ENCODE results near the gene RASSF9.

Gene RASSF9

DNA sequence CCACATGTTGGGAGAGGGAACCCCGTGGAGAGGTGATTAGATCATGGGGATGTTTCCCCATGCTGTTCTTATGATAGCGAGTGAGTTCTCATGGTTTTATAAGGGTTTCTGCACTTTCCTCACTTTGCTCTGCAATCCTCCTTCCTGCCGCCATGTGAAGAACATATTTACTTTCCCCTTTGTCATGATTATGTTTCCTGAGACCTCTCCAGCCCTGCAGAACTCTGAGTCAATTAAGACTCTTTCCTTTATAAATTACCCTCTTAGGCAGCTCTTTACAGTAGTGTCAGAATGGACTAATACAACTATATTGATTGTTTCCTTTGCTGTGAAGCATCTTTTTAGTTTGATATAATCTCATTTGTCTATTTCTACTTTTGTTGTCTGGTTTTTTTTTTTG lies 13.1 kb upstream of the RASSF9 start:
- Histone ChIP-seq H3K4me1 (ENCODE audit: control insufficient read depth in 5 of 5, insufficient read depth in 5 of 5, low read length in 5 of 5) (no peaks in the 10 kb centered on the region), H3K4me3 (ENCODE audit: low read depth in 1 of 5, low read length in 5 of 5) (no peak overlapping the region), H3K9me3 (ENCODE audit: control insufficient read depth in 5 of 5, low read length in 5 of 5) (no peaks in the 10 kb centered on the region), H3K36me3 (ENCODE audit: control insufficient read depth in 5 of 5, insufficient read depth in 5 of 5, low read length in 5 of 5) (no peaks in the 10 kb centered on the region), H3K9ac (ENCODE audit: low read length in 5 of 5) (no peak overlapping the region), H3K27me3 (ENCODE audit: control insufficient read depth in 5 of 5, insufficient read depth in 4 of 5, low read length in 5 of 5) (no peaks in the 10 kb centered on the region), H3K27ac (ENCODE audit: low read depth, low read length) (no peak overlapping the region)

GRCh38 chr12:85843606-85844310 lies 7.5 kb upstream of the RASSF9 start:
- Histone ChIP-seq H3K9me3 (ENCODE audit: control insufficient read depth in 5 of 5, low read length in 5 of 5) (no peaks in the 10 kb centered on the region), H3K27me3 (ENCODE audit: control insufficient read depth in 5 of 5, insufficient read depth in 4 of 5, low read length in 5 of 5) (no peaks in the 10 kb centered on the region), H3K4me1 (ENCODE audit: control insufficient read depth in 5 of 5, insufficient read depth in 5 of 5, low read length in 5 of 5) (no peaks in the 10 kb centered on the region), H3K27ac (ENCODE audit: low read depth, low read length) (no peak overlapping the region), H3K36me3 (ENCODE audit: control insufficient read depth in 5 of 5, insufficient read depth in 5 of 5, low read length in 5 of 5) (no peaks in the 10 kb centered on the region), H3K4me3 (ENCODE audit: low read depth in 1 of 5, low read length in 5 of 5) (no peak overlapping the region), H3K9ac (ENCODE audit: low read length in 5 of 5) (no peak overlapping the region)

GRCh38 chr12:85835426-85836196 lies 598 bp downstream of the RASSF9 start:
- Histone ChIP-seq H3K27me3 (ENCODE audit: control insufficient read depth in 5 of 5, insufficient read depth in 4 of 5, low read length in 5 of 5) (no peaks in the 10 kb centered on the region), H3K4me1 (ENCODE audit: control insufficient read depth in 5 of 5, insufficient read depth in 5 of 5, low read length in 5 of 5) (peaks cover 2 to 22% (median 21%) of the 10 kb centered on the region in 5 donors), H3K9ac (ENCODE audit: low read length in 5 of 5) (peak overlapping the region; percentile 67 to 95 (median 79)), H3K4me3 (ENCODE audit: low read depth in 1 of 5, low read length in 5 of 5) (peak overlapping the region; percentile 70 to 93 (median 86)), H3K36me3 (ENCODE audit: control insufficient read depth in 5 of 5, insufficient read depth in 5 of 5, low read length in 5 of 5) (no peaks in the 10 kb centered on the region), H3K9me3 (ENCODE audit: control insufficient read depth in 5 of 5, low read length in 5 of 5) (no peaks in the 10 kb centered on the region), H3K27ac (ENCODE audit: low read depth, low read length) (peak overlapping the region; percentile 92)

DNA sequence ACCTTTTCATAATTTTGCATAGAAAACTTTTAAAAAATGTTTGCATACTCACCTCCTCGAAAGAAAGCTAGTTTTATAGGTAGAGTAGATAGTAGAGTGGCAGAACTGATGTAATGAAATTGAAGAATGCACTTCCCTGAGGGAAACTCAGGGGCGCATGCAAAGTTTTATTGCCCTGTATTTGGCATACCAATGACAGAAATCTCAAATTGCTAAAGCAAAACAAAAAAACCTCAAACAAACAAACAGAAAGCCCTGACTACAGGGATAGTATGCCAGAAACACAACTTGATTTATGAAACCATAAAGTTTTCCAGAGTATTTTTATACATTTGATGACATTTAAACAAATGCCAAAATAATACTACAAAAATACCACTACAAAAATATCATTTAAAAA lies 1.8 kb downstream of the RASSF9 start:
- no peaks in the 10 kb centered on the region for H3K27me3 ChIP-seq (ENCODE audit: control insufficient read depth in 5 of 5, insufficient read depth in 4 of 5, low read length in 5 of 5)
- peak overlapping the region; percentile 92 for H3K27ac ChIP-seq (ENCODE audit: low read depth, low read length)
- H3K9ac ChIP-seq (ENCODE audit: low read length in 5 of 5): no peak overlapping the region
- H3K9me3 ChIP-seq (ENCODE audit: control insufficient read depth in 5 of 5, low read length in 5 of 5): no peaks in the 10 kb centered on the region
- peak overlapping the region in 2 of 5 donors; percentile 43 to 93 for H3K4me3 ChIP-seq (ENCODE audit: low read depth in 1 of 5, low read length in 5 of 5)
- H3K4me1 ChIP-seq (ENCODE audit: control insufficient read depth in 5 of 5, insufficient read depth in 5 of 5, low read length in 5 of 5): peaks cover 2 to 22% (median 21%) of the 10 kb centered on the region in 5 donors
- no peaks in the 10 kb centered on the region for H3K36me3 ChIP-seq (ENCODE audit: control insufficient read depth in 5 of 5, insufficient read depth in 5 of 5, low read length in 5 of 5)

DNA sequence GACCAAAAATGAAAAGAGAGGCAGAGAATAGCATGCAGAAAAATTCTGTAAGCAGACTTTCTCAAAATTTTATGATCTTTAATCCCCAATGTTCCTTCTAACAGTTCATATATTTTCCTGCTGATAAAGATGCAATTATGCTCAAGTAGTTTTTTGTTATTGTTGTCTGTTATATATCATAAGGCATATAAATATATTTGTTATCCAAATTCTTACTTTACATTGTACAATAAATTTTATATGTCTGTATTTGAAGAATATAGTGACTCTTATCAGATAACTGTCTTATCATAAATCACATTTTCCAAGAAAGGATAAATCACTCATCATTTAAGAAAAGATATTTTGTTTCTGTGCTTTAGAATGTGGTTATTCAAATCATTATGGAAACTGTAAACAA lies 2.6 kb downstream of the RASSF9 start:
- H3K9me3 ChIP-seq (ENCODE audit: control insufficient read depth in 5 of 5, low read length in 5 of 5): no peaks in the 10 kb centered on the region
- no peak overlapping the region for H3K27ac ChIP-seq (ENCODE audit: low read depth, low read length)
- H3K36me3 ChIP-seq (ENCODE audit: control insufficient read depth in 5 of 5, insufficient read depth in 5 of 5, low read length in 5 of 5): no peaks in the 10 kb centered on the region
- H3K9ac ChIP-seq (ENCODE audit: low read length in 5 of 5): no peak overlapping the region
- H3K27me3 ChIP-seq (ENCODE audit: control insufficient read depth in 5 of 5, insufficient read depth in 4 of 5, low read length in 5 of 5): no peaks in the 10 kb centered on the region
- H3K4me3 ChIP-seq (ENCODE audit: low read depth in 1 of 5, low read length in 5 of 5): peak overlapping the region in 2 of 5 donors; percentile 43 to 93
- H3K4me1 ChIP-seq (ENCODE audit: control insufficient read depth in 5 of 5, insufficient read depth in 5 of 5, low read length in 5 of 5): peaks cover 2 to 22% (median 21%) of the 10 kb centered on the region in 5 donors

- H3K36me3 ChIP-seq (ENCODE audit: control insufficient read depth in 5 of 5, insufficient read depth in 5 of 5, low read length in 5 of 5): no peaks in the 10 kb centered on the region
- peak overlapping the region in 1 of 5 donors; percentile 2 for H3K9ac ChIP-seq (ENCODE audit: low read length in 5 of 5)
- peaks cover 0 to 21% (median 15%) of the 10 kb centered on the region in 5 donors for H3K4me1 ChIP-seq (ENCODE audit: control insufficient read depth in 5 of 5, insufficient read depth in 5 of 5, low read length in 5 of 5)
- no peaks in the 10 kb centered on the region for H3K9me3 ChIP-seq (ENCODE audit: control insufficient read depth in 5 of 5, low read length in 5 of 5)
- no peak overlapping the region for H3K27ac ChIP-seq (ENCODE audit: low read depth, low read length)
- no peaks in the 10 kb centered on the region for H3K27me3 ChIP-seq (ENCODE audit: control insufficient read depth in 5 of 5, insufficient read depth in 4 of 5, low read length in 5 of 5)
- H3K4me3 ChIP-seq (ENCODE audit: low read depth in 1 of 5, low read length in 5 of 5): no peak overlapping the region
Observed at GRCh38 chr12:85831327-85831990, 4.8 kb downstream of the RASSF9 start.

DNA sequence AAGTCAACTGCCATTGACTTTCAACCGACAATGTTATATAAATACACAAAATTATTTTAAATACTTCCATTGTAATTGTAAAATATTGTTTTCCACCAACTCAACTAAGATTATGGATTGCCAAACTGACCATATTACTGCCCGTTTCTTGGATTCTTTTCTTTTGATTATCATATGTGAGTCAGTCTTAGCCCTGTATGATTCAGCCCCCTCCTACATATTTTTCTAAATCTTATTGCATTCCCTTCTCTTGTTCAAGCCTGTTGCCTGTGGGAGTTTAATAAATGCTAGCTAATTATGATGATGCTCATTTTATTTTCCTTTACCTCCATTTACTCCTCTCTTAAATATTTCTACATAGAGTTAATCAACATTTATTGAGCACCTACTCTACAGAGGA lies 6.8 kb downstream of the RASSF9 start:
- H3K4me1 ChIP-seq (ENCODE audit: control insufficient read depth in 5 of 5, insufficient read depth in 5 of 5, low read length in 5 of 5): peaks cover 0 to 16% (median 5%) of the 10 kb centered on the region in 5 donors
- no peak overlapping the region for H3K9ac ChIP-seq (ENCODE audit: low read length in 5 of 5)
- H3K4me3 ChIP-seq (ENCODE audit: low read depth in 1 of 5, low read length in 5 of 5): no peak overlapping the region
- no peaks in the 10 kb centered on the region for H3K9me3 ChIP-seq (ENCODE audit: control insufficient read depth in 5 of 5, low read length in 5 of 5)
- H3K36me3 ChIP-seq (ENCODE audit: control insufficient read depth in 5 of 5, insufficient read depth in 5 of 5, low read length in 5 of 5): no peaks in the 10 kb centered on the region
- H3K27me3 ChIP-seq (ENCODE audit: control insufficient read depth in 5 of 5, insufficient read depth in 4 of 5, low read length in 5 of 5): no peaks in the 10 kb centered on the region
- H3K27ac ChIP-seq (ENCODE audit: low read depth, low read length): no peak overlapping the region

DNA sequence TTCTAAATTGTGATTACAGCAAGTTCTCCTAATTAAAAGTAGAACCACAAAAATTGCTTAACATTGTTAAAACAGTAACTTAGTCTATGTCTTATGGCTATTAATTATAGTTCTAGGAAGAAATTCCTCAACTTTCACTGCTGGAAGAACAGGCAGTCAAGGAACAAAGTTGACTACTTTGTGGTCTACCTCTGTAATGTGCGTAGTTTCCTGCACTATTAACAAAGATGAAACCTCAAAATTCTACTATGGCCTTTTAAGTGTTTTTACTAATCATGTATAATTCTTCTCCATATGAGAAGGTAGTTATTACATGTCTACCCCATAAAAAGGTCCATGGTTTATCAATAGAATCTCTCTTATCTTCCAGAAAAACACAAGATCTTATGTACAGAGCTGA lies 7.6 kb downstream of the RASSF9 start:
- Histone ChIP-seq H3K27ac (ENCODE audit: low read depth, low read length) (no peak overlapping the region), H3K9ac (ENCODE audit: low read length in 5 of 5) (no peak overlapping the region), H3K4me3 (ENCODE audit: low read depth in 1 of 5, low read length in 5 of 5) (no peak overlapping the region), H3K36me3 (ENCODE audit: control insufficient read depth in 5 of 5, insufficient read depth in 5 of 5, low read length in 5 of 5) (no peaks in the 10 kb centered on the region), H3K27me3 (ENCODE audit: control insufficient read depth in 5 of 5, insufficient read depth in 4 of 5, low read length in 5 of 5) (no peaks in the 10 kb centered on the region), H3K4me1 (ENCODE audit: control insufficient read depth in 5 of 5, insufficient read depth in 5 of 5, low read length in 5 of 5) (peaks cover 0 to 12% (median 5%) of the 10 kb centered on the region in 5 donors), H3K9me3 (ENCODE audit: control insufficient read depth in 5 of 5, low read length in 5 of 5) (no peaks in the 10 kb centered on the region)

GRCh38 chr12:85825746-85826145 lies 10.5 kb downstream of the RASSF9 start:
- no peak overlapping the region for H3K27ac ChIP-seq (ENCODE audit: low read depth, low read length)
- H3K4me1 ChIP-seq (ENCODE audit: control insufficient read depth in 5 of 5, insufficient read depth in 5 of 5, low read length in 5 of 5): peaks cover 0 to under 1% (median 0%) of the 10 kb centered on the region in 5 donors
- no peak overlapping the region for H3K9ac ChIP-seq (ENCODE audit: low read length in 5 of 5)
- H3K36me3 ChIP-seq (ENCODE audit: control insufficient read depth in 5 of 5, insufficient read depth in 5 of 5, low read length in 5 of 5): no peaks in the 10 kb centered on the region
- H3K4me3 ChIP-seq (ENCODE audit: low read depth in 1 of 5, low read length in 5 of 5): no peak overlapping the region
- no peaks in the 10 kb centered on the region for H3K9me3 ChIP-seq (ENCODE audit: control insufficient read depth in 5 of 5, low read length in 5 of 5)
- H3K27me3 ChIP-seq (ENCODE audit: control insufficient read depth in 5 of 5, insufficient read depth in 4 of 5, low read length in 5 of 5): no peaks in the 10 kb centered on the region

Data from subcutaneous abdominal adipose tissue (tissue), 5 donors.